GM19324 (cell line): ENCODE measurements around the gene NXN.
"Not testable (repeated sequence)": the region's sequence is repeated elsewhere in the genome, so short reads cannot be mapped to it uniquely, and the experiment has no call there.

Experiments used
- ATAC-seq: cut with Tn5 transposase; IDR thresholded peaks from one replicate; pipeline ENCODE4 v1.9.1; 2021; ENCODE audit warnings: mild to moderate bottlenecking, moderate library complexity; ENCODE audit not compliant: unreplicated experiment, low FRiP score

Gene NXN

DNA sequence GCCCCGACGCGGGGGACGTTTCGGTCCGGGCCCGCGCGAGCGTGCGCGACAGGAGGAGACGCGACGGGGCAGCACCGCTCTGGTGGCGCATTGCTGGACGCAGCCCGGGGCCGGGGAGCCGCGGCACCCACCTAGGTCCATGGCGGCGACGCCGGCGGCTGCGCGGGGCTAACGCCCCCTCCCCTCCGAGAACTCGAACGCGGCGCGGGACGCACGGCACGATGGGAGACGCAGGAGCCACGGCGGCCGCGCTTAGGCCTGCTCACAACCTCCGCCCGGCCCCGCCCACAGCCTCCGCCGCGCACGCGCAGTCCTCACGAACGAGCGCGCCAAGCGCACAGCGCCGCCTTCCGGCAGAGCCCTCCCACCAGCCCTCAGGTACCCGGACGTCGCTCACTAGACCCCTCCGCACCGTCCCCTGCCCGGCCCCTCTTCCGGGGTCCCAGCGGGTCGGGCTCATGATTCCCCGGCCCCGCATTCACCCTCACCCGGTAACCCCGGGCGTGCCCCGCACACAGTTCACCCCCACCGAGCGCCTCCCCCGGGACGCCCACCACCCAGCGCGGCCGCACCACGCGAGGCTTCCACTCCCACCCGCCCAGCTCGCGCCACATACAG lies 227.5 kb downstream of the NXN start, which contains the start of gene GEMIN4:
Gene GEMIN4, minus strand, starts transcription at position 263 of the 618 bp plus-strand sequence. Its CDS starts 122 bp downstream, at position 141.
- ATAC-seq, result peak; percentile 92

DNA sequence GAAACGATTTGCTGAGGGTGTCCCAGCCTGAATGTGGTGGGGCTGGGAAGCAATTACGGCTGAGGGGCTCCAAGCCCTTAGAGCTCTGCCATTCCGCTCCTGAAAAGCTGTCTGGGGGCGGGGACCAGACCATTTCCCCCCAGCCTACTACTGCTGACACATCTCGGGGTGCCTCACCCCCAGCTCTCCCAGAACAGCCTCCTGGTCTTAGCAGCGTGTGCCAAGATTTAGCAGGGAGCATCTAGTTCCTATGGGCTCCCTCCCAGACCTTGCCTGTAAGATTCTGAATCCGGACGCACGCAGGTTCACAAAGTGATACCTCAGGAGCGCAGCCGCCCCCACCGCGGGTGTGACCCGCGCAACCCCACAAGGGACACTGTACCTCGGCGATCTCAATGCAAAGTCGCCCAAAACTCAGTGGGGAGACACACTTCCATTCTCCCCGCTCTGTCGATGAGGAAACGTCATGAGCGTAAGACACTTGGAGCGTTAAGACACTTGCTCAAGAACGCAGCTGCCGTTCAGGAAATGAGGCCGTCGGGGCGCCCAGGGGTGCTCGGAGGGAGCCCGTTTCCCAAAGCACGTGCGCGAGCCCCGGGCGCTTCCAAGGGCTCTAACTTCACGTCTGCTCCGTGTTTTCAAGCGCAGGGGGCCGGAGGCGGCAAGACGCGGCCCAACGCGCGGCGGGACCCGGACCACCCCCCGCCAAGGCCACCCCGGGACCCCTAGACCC lies 228.1 kb downstream of the NXN start:
- ATAC-seq, result peak; percentile 36

DNA sequence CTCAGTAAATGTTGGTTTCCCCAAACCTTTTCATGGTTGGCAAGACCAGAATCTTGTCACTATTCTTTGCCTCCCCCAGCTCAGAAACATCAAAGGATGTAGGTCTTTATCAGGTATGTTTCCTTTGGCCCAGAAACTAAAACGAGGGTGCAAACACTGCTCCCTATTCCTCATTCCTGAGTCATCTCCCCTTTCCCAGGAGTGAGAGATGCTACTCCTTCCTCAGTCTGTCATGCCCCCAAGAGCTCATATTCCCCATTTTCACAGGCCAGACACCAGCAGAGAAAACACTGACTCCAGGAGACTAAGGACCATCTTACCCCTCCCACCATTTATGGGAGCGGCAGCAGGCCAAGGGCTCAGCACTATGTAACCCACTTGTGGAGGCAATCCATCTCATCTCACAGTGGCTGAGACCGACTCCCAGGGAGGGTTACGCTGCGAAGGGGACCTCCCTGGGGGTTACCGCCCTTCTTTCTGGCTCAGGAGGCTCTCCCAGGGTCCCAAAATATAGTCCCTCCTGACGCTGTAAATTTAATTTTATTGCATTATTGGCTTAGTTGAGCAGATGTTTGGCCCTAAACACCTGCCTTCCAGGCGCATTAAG lies 229.0 kb downstream of the NXN start:
- ATAC-seq, result no peak

DNA sequence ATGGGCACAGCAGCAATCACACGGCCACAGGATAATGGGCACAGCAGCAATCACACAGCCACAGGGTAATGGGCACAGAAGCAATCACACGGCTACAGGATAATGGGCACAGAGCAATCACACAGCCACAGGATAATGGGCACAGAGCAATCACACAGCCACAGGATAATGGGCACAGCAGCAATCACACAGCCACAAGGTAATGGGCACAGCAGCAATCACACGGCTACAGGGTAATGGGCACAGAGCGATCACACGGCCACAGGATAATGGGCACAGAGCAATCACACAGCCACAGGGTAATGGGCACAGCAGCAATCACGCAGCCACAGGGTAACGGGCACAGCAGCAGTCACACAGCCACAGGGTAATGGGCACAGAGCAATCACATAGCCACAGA lies 230.2 kb downstream of the NXN start:
- not testable (repeated sequence) for ATAC-seq
